ENCODE data around the gene GDPD4. TPM values are rescaled to one million over a fixed set of nuclear protein-coding genes. Genes with fewer than 3 reads are reported as not detected.

The GDPD4 gene, protein sequence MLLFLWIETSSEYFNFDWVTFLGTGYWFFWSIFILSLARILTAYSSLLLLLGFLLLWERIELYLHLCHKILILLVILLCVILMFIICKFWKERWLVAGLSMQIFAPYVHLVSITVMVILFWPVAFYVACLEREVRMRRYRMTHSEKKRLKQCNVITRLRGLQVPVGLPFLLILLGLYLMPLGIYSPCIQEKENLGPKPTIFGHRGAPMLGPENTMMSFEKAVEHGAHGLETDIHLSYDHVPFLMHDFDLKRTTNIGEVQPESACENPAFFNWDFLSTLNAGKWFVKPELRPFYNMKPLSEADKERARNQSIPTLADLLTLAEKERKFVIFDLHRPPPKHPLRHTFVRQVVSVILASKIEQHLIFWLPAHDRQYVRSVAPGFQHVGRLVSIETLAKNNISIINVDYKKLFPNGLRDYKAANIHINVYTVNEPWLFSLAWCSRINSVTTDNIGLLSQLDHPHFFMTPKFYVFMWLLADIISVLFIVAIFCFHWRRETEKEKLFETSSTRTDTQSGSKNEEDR
- total RNA-seq, result not detected

- no peak for DNase-seq
- Histone ChIP-seq H3K9me3 (no peaks in the 10 kb centered on the region), H3K27ac (no peak within 1 kb of the TSS)
Observed at GRCh38 chr11:77301510-77301909, at the start of gene GDPD4. GDPD4 (minus strand) TSS chr11:77301686; CDS start chr11:77285137, 16,549 bp downstream.

GRCh38 chr11:77347948-77348347 lies 46.5 kb upstream of the GDPD4 start:
- no peak for DNase-seq
- Histone ChIP-seq H3K4me3 (no peak overlapping the region), H3K9me3 (no peaks in the 10 kb centered on the region), H3K4me1 (peaks cover 0 to 2% (median 0%) of the 10 kb centered on the region in 4 donors), H3K36me3 (peaks cover 0 to 15% (median 0%) of the 10 kb centered on the region in 3 donors), H3K27me3 (no peaks in the 10 kb centered on the region), H3K27ac (no peak overlapping the region)
- TF ChIP-seq, protein P1, sequence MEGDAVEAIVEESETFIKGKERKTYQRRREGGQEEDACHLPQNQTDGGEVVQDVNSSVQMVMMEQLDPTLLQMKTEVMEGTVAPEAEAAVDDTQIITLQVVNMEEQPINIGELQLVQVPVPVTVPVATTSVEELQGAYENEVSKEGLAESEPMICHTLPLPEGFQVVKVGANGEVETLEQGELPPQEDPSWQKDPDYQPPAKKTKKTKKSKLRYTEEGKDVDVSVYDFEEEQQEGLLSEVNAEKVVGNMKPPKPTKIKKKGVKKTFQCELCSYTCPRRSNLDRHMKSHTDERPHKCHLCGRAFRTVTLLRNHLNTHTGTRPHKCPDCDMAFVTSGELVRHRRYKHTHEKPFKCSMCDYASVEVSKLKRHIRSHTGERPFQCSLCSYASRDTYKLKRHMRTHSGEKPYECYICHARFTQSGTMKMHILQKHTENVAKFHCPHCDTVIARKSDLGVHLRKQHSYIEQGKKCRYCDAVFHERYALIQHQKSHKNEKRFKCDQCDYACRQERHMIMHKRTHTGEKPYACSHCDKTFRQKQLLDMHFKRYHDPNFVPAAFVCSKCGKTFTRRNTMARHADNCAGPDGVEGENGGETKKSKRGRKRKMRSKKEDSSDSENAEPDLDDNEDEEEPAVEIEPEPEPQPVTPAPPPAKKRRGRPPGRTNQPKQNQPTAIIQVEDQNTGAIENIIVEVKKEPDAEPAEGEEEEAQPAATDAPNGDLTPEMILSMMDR (IDR thresholded peaks at IDR 0.05), result no peak
- TF ChIP-seq POLR2A (IDR thresholded peaks at IDR 0.05), result no peak

More at GRCh38 chr11:77301510-77301909, at the start of gene GDPD4:
- H3K36me3 ChIP-seq, result no peaks in the 10 kb centered on the region
- H3K4me1 ChIP-seq, result no peaks in the 10 kb centered on the region
- no peaks in the 10 kb centered on the region for H3K27me3 ChIP-seq
- TF ChIP-seq POLR2A (IDR thresholded peaks at IDR 0.05), result no peak
- TF ChIP-seq, protein P1 (IDR thresholded peaks at IDR 0.05), result no peak
- H3K4me3 ChIP-seq, result no peak within 1 kb of the TSS

DNA sequence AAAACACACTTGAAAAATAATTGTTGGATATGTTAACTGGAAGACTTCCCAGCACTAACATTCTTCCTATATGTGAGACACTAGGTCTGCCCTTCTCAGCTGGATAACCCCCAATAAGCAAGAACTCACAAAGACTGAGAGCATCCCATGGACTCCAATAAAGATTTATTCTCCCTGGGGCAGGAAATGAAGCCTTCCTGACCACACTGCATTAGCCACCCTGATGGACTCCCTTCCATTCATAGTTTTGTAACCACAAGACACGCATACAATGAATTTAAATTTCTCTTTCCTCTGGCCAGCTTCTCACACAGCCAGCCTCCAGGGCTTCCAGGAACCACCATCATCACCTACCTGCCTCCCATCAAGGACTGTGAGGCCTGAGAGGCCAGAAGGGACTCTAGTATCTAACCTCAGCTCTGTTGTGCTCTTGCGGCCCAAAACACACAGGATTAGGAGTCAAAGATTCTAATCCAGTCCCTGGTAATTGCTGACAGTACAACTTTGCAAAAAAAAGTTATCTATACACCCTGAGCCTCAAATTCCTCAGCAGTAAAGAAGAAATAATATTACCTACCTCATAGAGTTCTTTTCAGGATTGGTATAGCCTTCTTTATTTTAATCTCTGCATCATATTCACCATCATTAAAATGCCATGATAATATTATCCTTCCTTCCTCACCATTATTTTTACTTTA lies 45.6 kb upstream of the GDPD4 start:
- H3K4me1 ChIP-seq, result no peaks in the 10 kb centered on the region
- no peak for TF ChIP-seq POLR2A (IDR thresholded peaks at IDR 0.05)
- TF ChIP-seq, protein P1 (IDR thresholded peaks at IDR 0.05), result no peak
- no peak overlapping the region for H3K27ac ChIP-seq
- DNase-seq, result no peak
- no peaks in the 10 kb centered on the region for H3K27me3 ChIP-seq
- H3K4me3 ChIP-seq, result no peak overlapping the region
- H3K9me3 ChIP-seq, result no peaks in the 10 kb centered on the region
- H3K36me3 ChIP-seq, result peaks cover 0 to 20% (median 0%) of the 10 kb centered on the region in 3 donors

DNA sequence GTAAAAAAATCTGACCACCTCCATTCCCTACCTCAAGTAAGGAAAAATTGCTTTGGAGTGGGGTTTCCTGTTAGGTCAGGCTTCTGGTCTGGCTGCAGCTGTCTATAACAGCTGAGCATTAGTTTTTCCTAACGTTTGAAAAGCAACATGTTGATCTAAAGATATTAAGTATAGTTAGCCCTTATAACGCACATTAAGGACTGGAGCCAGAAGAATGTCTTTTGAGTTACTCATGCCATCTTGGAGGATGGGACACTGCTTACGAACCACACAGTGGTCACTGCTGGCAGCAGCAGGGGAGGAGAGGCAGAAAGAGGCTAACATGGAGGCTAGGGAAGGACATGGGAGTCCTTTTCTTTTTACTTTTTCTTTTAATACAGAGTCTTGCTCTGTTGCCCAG lies 44.1 kb upstream of the GDPD4 start:
- no peak for DNase-seq
- Histone ChIP-seq H3K4me1 (no peaks in the 10 kb centered on the region), H3K27ac (no peak overlapping the region), H3K4me3 (no peak overlapping the region), H3K27me3 (no peaks in the 10 kb centered on the region), H3K36me3 (peaks cover 0 to 34% (median 0%) of the 10 kb centered on the region in 3 donors), H3K9me3 (no peaks in the 10 kb centered on the region)
- TF ChIP-seq, protein P1 (IDR thresholded peaks at IDR 0.05), result no peak
- no peak for TF ChIP-seq POLR2A (IDR thresholded peaks at IDR 0.05)

GRCh38 chr11:77340501-77340900 lies 39.0 kb upstream of the GDPD4 start:
- Histone ChIP-seq H3K4me3 (no peak overlapping the region), H3K9me3 (no peaks in the 10 kb centered on the region), H3K36me3 (peaks cover 0 to 54% (median 0%) of the 10 kb centered on the region in 3 donors), H3K4me1 (no peaks in the 10 kb centered on the region), H3K27me3 (no peaks in the 10 kb centered on the region), H3K27ac (no peak overlapping the region)
- DNase-seq, result no peak
- TF ChIP-seq, protein P1 (IDR thresholded peaks at IDR 0.05), result no peak
- TF ChIP-seq POLR2A (IDR thresholded peaks at IDR 0.05), result no peak

Data from Peyer's patch (tissue), 4 donors.